ENCODE results near the gene HOXD8. TPM values are rescaled to one million over a fixed set of nuclear protein-coding genes. Genes with fewer than 3 reads are reported as not detected.

The HOXD8 gene
- polyA plus RNA-seq, 1 of the 3 experiments (the other 2 are of a cell fraction), result 6.4 TPM

- no peak overlapping the region for H2AFZ ChIP-seq (ENCODE audit: low read depth)
- no peaks in the 10 kb centered on the region for H4K20me1 ChIP-seq (ENCODE audit: insufficient read depth)
- H3K27me3 ChIP-seq (ENCODE audit: insufficient read depth), result no peaks in the 10 kb centered on the region
- no peak overlapping the region for H3K9ac ChIP-seq
- H3K4me3 ChIP-seq (ENCODE audit: low read depth in 2 of 2, low read length in 1 of 2), result no peak overlapping the region
- ChIA-PET CTCF (interaction anchor here (3.9 to 4.2 kb wide), 2 partner anchors 31 to 283 kb away, joined by 18 to 19 read pairs; no protein-coding TSS in a partner anchor), POLR2A (no interaction called here)
- H3K9me2 ChIP-seq, result no peaks in the 10 kb centered on the region
- H3K36me3 ChIP-seq (replicated peaks in 1 of 2; ENCODE audit: control insufficient read depth in 1 of 2, insufficient read depth in 2 of 2, low read length in 1 of 2), result peaks cover 0 to 4% of the 10 kb centered on the region in 2 experiments
- no peak for DNase-seq
- H3K4me1 ChIP-seq (ENCODE audit: control insufficient read depth in 1 of 2, insufficient read depth in 2 of 2, low read depth in 1 of 2, low read length in 1 of 2), result peaks cover 0 to 14% of the 10 kb centered on the region in 2 experiments; a peak in 2 of 4 replicates
- no peak for TF ChIP-seq IRF3 (IDR thresholded peaks at IDR 0.05; ENCODE audit: low read depth, low read length)
- no peak for TF ChIP-seq USF2 (IDR thresholded peaks at IDR 0.05; ENCODE audit: borderline replicate concordance, low read depth, low read length)
- no peak for TF ChIP-seq CHD2 (IDR thresholded peaks at IDR 0.05; ENCODE audit: low read length, partially characterized antibody)
- no peak for TF ChIP-seq GABPA (IDR thresholded peaks at IDR 0.05; ENCODE audit: low read depth)
- no peak for TF ChIP-seq FOXM1 (IDR thresholded peaks at IDR 0.05; ENCODE audit: low read depth)
- no peak for TF ChIP-seq EP300 (IDR thresholded peaks at IDR 0.05; ENCODE audit: borderline replicate concordance in 1 of 2, low read depth in 1 of 2, low read length in 1 of 2)
- no peak for TF ChIP-seq TAF1 (IDR thresholded peaks at IDR 0.05; ENCODE audit: borderline replicate concordance, low read depth, low read length)
- TF ChIP-seq YY1 (IDR thresholded peaks at IDR 0.05; ENCODE audit: low read depth), result no peak
- no peak for TF ChIP-seq JUND (IDR thresholded peaks at IDR 0.05)
- TF ChIP-seq MAX (IDR thresholded peaks at IDR 0.05; ENCODE audit: low read depth), result no peak
- no peak for TF ChIP-seq RXRA (IDR thresholded peaks at IDR 0.05; ENCODE audit: borderline replicate concordance, low read depth)
- no peak for TF ChIP-seq NRF1 (IDR thresholded peaks at IDR 0.05; ENCODE audit: low read depth, low read length)
- no peak for TF ChIP-seq NFIC (IDR thresholded peaks at IDR 0.05; ENCODE audit: borderline replicate concordance)
- no peak for TF ChIP-seq MXI1 (IDR thresholded peaks at IDR 0.05; ENCODE audit: low read depth, low read length)
- no peak for TF ChIP-seq ELF1 (IDR thresholded peaks at IDR 0.05)
- TF ChIP-seq TCF12 (IDR thresholded peaks at IDR 0.05), result no peak
- no peak for TF ChIP-seq FOSL2 (IDR thresholded peaks at IDR 0.05; ENCODE audit: borderline replicate concordance, low read depth)
- no peak overlapping the region for H3K4me2 ChIP-seq
- 77% methylated on average over 1 of the region's 1 CpG for WGBS (ENCODE audit: low lambda C conversion rate)
- H3K79me2 ChIP-seq (ENCODE audit: insufficient read depth), result no peaks in the 10 kb centered on the region
- no peak overlapping the region; a peak in 1 of 4 replicates for H3K27ac ChIP-seq (ENCODE audit: low read depth in 2 of 2, low read length in 1 of 2)
- H3K9me3 ChIP-seq, result no peaks in the 10 kb centered on the region
- H3F3A ChIP-seq (replicated peaks; ENCODE audit: insufficient read depth), result no peaks in the 10 kb centered on the region
These were observed 41.2 kb downstream of the HOXD8 start for GRCh38 chr2:176170602-176171305.

Measured in SK-N-SH (cell line).